GM19328 (cell line): ENCODE data around the gene EXOC6B.

Experiments used
- ATAC-seq: cut with Tn5 transposase; IDR thresholded peaks from one replicate; pipeline ENCODE4 v1.9.1; 2021; ENCODE audit warnings: mild to moderate bottlenecking, moderate library complexity; ENCODE audit not compliant: unreplicated experiment

Gene EXOC6B

DNA sequence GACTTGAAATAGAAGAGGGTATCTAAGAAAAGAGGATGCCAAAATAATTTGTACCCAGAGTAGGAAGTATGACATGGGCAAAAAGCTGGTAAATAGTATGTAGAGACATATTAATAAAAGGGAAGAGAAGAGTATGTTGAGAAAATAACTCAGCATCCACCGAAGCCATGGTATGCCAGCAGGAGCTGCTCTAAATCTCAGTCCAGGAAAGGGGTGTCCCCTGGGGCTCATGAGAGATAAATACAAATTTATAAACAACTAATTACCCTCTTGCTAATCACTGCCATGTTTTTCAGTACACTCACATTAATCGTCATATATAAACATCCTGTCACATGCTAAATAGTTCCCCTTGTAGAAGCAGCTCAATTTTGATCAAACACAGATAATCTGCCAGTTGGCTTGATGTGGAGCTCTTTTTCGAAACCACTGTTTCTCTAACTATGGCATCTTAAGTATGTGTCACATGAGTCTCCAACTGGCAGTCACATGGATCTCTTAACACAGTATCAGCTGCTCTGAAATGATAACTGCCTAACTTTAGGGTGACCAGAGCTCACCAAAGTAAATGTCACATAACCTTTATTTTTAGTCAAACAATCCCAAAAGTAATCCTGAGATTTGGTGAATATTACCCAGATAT is 31.9 kb downstream of the EXOC6B start:
- no peak for ATAC-seq

DNA sequence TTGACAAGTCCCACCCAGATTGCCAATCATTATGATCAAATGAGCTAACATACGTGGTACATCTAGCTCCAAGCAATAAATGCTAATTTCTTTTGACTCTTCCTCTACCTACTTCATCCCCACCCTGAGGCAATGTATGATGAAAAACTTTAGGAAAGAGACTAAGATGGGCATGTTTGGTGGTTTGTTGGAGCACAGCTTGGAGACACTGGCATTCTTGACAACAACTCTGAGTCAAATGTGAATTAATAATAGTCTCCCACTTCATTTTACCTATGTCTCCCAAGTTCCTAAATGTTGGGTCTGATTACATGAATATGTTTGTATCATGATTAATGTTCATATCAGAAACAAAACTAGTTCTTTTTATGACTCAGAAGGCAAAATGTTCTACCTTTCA is 36.6 kb downstream of the EXOC6B start:
- ATAC-seq: no peak

DNA sequence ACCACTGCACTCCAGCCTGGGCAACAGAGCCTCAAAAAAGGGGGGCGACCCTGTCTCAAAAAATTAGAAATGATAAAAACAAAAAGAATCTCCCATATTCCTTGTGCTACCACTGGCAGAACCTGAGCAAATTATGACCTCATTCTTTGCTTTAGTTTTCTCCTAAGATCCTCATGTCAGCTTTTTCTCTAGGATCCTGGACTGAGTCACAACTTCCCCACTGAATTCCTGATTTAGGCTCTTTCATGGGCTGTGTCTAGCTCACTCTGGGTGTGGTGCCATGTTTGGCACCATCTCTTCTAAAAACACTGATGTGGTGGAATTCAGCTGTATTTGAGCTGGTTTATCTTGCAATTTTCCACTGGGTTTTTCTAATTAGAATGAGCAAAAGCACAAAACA is 37.1 kb downstream of the EXOC6B start:
- ATAC-seq: no peak

DNA sequence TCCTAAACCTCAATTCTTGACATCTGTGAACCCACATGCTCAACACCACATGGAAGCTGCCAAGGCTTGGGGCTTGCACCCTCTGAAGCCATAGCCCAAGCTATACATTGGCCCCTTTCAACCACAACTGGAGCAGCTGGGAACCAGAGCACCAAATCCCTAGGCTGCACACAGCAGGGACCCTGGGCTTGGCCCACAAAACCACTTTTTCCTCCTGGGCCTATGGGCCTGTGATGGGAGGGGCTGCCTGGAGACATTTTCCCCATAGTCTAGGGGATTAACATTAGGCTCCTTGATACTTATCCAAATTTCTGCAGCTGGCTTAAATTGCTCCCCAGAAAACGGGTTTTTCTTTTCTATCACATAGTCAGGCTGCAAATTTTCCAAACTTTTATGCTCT is 40.3 kb downstream of the EXOC6B start:
- no peak for ATAC-seq

DNA sequence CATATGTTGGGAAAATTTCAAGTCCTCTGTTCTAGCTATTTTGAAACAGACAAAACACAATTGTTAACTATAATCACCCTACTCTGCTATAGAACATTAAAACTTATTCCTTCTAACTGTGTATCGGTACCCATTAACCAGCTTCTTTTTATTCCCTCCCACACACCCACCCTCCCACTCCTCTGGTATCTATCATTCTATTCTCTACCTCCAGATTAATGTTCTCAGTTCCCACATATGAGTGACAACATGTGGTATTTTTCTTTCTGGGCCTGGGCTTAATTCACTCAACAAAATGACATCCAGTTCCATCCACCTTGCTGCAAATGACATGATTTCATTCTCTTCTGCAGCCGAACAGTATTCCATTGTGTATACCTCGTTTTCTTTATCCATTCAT is 43.3 kb downstream of the EXOC6B start:
- ATAC-seq: no peak

DNA sequence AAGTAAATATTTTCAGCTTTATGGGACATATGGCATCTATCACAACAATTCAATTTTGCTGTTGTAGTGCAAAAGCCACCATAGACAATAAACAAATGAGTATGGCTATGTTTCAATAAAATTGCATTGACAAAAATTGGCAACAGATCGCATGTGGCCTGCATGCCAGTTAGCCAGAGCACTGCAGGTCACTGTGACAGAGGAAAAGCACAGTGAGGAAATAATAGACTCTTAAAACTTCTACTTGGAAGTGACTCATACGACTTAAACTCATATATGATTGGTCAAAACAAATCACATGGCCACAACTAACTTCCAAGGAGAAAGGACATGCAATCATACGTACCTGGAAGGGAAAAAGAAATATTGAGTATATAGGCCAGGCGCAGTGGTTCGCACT is 44.4 kb downstream of the EXOC6B start:
- ATAC-seq: no peak

DNA sequence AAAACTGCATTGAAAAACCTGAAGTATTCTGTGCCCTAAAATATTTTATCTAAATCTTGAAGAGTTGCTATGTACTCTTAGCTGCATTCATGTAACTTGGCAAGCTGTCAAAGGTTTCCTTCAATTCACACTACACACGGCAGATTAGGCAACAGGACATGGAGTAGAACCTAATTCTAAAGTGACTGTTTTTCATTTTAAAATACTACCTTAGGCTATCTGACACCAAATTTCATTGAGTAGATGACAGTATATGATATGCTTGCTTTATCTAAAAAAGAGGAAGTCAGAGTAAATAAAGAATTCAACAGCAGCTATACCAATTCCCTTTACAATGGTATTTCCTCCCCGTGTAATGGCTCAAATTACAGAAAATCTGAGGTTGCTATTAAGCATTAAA is 45.4 kb downstream of the EXOC6B start:
- no peak for ATAC-seq

DNA sequence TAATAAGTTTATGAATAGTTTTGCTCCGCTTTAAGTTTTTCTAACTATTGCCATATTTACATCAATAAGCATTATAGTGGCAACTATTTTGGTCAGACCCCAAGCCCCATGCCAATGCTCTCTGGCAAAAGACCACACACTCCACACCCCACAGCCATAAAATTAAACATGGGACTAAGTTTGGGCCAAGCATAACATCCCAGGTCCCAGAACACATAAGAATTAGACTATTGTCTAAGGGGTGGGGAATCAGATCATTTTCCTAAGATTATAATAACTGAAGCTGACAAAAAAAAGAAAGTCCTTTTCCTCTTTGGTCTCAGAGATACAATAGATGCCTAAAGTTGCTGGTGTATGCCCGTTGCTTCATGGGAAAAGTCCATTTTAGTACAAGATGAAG is 46.3 kb downstream of the EXOC6B start:
- ATAC-seq: no peak

DNA sequence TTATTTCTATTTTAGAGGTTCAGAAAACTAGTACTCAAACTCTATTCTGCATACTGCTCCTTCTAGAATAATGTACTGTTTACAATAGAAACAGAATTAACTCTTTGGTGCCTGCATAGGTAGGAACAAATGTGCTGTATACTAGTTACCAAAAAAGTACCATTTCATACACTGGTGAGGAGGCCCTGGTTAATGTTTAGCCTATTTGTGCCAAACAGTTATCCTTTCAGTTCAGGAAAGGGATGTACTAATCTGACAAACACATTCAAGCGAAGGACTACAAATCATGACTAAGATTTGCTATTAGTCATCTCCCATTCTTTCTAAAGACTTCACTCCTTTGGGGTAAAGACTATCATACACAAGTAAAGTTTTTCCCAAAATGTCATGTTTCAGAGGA is 47.4 kb downstream of the EXOC6B start:
- ATAC-seq: no peak

DNA sequence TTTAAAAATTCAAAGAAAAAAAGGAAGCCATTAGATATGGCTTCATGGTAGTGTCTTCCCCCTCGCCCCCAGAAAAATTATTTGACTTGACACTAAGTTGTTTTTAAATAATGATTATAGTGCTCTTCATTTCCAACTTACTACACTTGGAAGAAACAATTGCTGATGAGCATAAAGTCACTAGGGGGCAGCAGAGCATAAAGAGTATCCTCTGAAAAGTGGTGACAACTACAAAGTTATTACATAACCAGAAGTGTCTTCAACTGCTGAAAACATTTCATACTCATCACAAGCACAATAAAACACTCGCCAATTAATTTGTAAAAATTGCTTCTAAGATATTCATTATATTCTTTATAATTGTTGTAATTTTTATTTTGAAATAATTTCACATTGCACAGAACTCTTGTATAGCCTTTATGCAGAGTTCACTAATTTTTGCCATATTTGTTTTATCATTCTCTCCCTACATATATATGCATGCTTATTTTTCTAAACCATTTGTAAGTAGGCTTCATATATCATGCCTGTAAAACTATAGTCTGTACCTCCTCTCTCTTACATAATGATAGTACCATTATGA is 54.9 kb downstream of the EXOC6B start:
- peak; percentile 60 for ATAC-seq

DNA sequence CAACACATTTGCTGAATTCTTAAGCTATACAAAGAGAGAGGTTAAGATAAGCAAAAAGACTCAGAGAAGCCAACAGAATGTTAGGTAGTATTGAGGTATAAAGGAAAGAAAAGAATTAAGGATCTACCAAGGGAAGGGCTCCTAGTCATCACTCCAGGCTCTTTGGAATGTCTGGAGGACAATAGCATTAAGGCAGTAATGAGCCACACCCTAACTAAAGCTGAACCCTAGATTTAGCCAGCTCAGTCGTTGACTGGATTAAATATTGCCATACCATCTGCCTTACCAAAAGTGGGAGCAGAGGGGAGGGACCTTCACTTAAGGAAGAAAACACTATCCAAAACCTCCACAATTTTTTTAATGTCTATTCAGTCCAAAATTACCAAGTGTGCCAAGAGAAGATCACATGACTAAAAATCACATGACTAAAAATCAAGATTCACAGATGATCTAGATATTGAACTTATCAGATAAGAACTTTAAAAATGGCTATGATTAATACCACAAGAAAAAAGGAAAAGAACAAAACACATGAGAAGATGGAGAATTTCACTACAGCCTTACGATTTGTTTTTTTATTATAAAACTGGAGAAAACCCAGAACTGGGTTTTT is 59.7 kb downstream of the EXOC6B start:
- ATAC-seq: no peak

DNA sequence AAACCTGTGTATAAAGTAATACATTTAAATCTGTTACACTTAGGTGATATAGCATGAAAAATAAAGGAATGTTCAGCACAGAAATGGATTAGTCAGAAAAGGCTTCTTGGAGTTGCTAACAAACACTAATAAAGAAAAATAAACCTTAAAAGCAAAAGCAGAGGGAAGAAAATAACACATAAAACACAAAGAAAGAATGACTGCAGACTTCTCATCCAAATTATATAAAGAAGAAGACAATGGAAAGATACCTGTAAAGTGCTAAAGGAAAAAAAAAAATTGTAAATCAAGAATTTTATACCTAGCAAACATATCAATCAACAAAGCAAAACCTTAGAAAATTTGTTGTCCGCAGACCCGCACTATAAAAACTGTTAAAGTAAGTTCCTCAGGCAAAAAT is 63.6 kb downstream of the EXOC6B start:
- no peak for ATAC-seq

DNA sequence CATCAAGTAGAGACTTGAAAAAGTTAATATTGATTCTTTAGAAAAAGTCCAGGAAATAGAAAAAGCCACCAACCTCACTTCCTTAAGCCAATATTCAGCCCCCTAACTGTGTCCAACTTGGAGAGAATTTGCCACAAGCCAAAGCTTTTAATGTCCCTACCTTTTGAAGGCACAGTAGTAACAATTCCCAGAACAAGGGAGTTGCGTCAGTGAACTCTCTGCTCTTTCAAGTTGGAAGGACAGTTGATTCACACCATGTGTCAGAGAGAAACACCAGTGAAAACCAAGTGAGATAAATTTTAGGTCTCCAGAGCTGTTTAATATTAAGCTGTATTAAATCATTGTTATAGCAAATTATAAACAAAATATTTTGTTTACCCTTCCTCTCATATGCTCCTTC is 66.1 kb downstream of the EXOC6B start:
- ATAC-seq: no peak

DNA sequence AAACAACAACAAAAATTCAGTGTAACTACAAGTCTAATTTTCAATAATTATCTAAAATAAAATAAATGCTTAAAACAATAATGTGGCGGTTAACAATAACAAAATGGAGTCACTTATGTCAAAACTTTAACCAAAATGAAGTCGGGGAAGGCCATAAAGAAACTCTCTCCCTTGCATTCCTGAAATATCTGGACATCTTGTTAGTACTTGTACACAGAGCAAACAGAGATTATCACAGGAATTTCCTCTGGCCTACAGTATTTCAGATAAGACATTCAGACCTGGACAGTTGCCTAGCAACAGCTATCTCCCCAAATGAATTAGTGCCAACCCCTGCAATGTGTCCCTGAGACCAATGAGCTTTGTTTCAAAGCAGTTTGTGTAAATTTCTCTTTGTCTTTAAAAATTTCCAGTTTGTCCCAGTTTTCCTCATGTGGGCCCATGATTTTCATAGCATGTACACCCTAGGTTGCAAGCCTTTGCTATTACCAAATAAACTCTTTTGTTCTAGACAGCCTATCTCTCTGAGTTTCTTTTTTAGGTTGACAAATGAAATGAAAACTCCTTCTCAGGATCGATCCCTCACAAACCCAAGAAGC is 68.6 kb downstream of the EXOC6B start:
- no peak for ATAC-seq

DNA sequence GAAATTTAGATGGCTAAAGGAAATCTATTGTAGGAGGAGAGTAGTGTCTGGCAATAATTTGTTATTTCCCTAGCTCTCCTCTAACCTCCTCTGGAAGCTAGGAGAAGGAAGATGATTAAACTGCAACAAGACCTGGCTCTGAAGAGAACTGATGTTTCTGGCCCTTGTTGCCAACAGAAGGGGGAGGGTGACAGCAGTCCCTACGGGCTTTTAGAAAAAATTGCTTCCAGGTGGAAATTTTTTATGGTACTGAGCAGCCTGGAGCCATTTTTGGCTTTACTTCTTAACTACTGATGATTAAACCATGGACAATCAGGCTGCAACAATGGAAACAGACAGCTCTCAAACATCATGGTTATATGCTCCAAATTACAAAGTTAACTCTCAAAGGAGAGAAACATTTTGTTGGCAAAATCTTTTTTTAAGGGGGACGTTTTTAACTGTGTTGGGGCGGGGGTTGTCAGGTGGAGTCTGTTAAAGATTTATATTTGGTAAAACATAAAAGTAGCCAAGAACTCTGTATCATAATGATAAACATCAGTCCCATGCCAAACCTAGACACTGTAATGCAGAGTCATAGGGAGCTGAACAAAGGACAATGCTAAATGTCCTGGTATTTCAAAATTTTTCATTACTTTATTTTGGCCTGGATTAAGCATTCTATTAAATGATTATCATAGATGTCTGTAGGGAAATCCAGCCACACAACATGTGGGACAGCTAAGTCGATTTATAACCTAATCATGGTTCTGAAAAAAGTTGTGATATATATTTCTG is 70.0 kb downstream of the EXOC6B start:
- ATAC-seq: no peak

DNA sequence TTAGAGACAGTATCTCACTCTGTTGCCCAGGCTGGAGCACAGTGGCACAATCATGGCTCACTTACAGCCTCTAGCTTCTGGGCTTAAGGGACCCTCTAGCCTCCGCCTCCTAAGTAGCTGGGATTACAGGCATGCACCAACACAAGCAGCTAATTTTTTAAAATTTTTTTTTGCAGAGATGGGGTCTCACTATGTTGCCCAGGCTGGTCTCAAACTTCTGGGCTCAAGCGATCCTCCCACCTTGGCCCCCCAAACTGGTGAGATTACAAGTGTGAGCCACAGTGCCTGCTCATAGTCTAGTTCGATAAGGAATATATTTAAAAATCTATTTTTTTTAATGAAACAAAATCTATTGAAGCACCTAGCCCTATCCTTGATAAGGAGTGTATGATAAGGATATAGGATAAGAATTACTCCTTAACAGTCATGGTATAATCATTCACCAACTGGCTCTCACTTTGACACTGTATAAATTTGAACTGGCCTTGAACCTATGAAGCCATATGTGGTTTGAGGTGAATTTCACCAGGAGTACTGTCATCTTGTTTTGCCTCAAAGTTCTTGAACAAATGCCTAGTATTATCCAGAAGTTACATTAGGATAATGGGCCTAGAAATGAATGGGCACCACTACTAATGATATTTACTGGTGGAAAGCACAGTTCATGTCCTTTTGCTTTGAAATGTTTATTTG is 71.1 kb downstream of the EXOC6B start:
- no peak for ATAC-seq

DNA sequence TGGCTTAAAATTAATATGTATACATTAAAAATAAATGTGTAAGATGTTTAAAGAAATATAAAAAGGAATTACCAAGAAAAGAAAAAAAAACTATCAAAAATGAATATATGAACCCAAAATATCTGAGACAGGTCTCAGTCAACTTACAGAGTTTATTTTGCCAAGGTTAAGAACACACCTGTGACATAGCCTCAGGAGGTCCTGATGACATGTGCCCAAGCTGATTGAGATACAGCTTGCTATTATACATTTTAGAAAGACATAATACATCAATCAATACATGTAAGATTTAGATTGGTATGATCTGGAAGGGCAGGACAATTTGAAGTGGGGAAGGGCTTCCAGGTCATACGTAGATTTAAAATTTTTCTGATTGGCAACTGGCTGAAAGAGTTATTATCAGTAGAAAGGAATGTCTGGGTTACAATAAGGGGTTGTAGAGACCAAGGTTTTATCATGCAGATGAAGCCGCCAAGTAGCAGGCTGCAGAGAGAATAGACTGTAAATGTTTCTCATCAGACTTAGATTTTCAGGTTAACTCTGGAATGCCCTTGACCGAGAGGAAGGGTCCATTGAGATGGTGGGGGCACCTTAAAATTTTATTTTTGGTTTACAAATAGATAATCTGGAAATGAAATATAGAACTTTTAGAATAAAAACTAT is 74.7 kb downstream of the EXOC6B start:
- no peak for ATAC-seq

DNA sequence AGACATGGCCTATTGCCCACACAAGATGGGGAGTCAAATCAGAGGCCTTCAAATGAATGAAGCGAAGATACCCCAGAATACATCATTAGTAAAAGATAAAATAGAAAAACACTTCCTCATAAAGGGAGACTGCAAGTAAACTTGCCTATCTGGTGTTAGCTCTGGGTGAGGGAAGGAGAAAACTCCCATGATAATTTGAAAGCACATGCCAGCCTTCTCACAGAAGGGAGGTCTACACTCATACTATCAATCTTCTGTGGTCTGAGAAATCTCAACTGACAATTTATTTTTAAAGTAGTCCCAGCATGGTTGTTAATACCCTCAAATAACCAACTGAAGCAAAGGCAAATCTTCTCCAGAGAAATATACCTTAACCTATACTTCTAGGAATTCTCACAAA is 75.4 kb downstream of the EXOC6B start:
- ATAC-seq: no peak

DNA sequence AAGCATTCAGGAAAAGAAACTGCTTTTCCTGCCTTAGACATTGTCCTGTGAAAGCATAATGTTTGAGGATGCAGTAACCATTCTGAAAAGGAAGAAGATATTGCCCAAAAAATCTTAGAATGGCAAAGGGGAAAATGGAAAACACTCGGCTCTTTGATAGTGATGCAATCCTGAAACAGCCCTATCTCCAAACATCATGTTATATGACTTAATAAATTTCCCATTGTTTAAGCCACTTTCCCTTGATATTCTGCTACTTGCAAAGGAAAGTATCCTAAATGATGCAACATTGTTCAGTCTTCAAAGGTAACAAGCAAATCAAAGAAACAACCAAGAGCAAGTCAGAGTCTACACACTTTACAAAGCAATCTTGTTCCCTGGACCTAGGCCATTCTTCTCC is 78.5 kb downstream of the EXOC6B start:
- no peak for ATAC-seq

DNA sequence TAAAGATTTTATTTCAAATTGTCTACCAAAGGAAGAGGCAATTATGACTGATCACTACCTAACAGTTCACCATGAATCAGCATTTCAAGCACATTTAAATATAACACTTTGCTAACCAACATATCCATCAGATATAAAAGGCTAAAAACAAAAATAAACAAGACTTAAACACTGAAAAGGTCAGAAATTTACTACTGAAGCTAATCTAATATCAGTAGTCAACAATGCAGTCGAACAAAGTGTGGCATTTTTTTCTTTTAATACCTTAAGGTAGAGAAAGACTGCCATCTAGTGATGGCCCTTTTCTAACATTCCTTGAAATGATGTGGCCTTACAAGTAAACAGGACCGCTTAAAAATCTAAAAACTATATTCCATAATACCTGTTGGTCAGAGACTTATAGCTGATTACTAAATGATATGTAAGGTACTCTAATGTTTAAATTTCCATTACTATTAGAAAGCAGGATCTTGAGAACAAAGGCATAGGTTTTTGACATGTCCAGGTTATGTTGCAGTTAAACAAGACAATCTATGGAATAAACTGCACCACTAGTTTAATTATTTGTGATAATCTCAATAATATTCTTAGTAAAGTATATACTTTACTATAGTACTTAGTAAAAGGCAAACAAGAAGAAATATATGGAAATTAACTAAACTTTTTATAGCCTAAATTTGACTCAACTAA is 80.0 kb downstream of the EXOC6B start:
- ATAC-seq: no peak
